Umbilical cord (tissue), 2 donors: ENCODE data around the gene POTEH. TPM values are rescaled to one million over a fixed set of nuclear protein-coding genes. Genes with fewer than 3 reads are reported as not detected.
"Not testable (repeated sequence)": the region's sequence is repeated elsewhere in the genome, so short reads cannot be mapped to it uniquely, and the experiment has no call there.

Experiments used
- DNase-seq: peaks from one replicate; pipeline ENCODE4 v3.0.0-alpha.2; 2015; ENCODE audit warnings: low spot score
- total RNA-seq: library from RNA; depleted of rRNA; stranded (reverse); fragments of >200 nt; gene quantifications from one replicate; pipeline ENCODE4 v1.2.3, GENCODE V29; 2014; ENCODE audit warnings: low replicate concordance; ENCODE audit not compliant: insufficient read depth

The POTEH gene
- total RNA-seq, 1 donor from 2014 or later = not detected

GRCh38 chr22:15734411-15734810 lies 44.6 kb downstream of the POTEH start:
- not testable (repeated sequence) for DNase-seq

GRCh38 chr22:15738157-15738908 lies 48.5 kb downstream of the POTEH start:
- DNase-seq = not testable (repeated sequence)

- DNase-seq = not testable (repeated sequence)
Measured at GRCh38 chr22:15738909-15739391, 49.1 kb downstream of the POTEH start.

- not testable (repeated sequence) for DNase-seq
Measured at GRCh38 chr22:15747636-15748323, 58.0 kb downstream of the POTEH start.

- not testable (repeated sequence) for DNase-seq
Measured at GRCh38 chr22:15749181-15749970, 59.5 kb downstream of the POTEH start.

GRCh38 chr22:15759443-15760097 lies 69.7 kb downstream of the POTEH start:
- DNase-seq = not testable (repeated sequence)

- not testable (repeated sequence) for DNase-seq
Measured at GRCh38 chr22:15760388-15761150, 70.7 kb downstream of the POTEH start.

- DNase-seq = not testable (repeated sequence)
Measured at GRCh38 chr22:15761151-15761777, 71.4 kb downstream of the POTEH start.

- DNase-seq = not testable (repeated sequence)
Measured at GRCh38 chr22:15763559-15763958, 73.7 kb downstream of the POTEH start.

Other genes starting within 250 kb of the POTEH start
- 1.4 TPM for gene OR11H1, start 161.8 kb upstream of the POTEH start, total RNA-seq